COR-L47 (cell line): ENCODE measurements around the gene HNRNPAB.
"Not testable (repeated sequence)": the region's sequence is repeated elsewhere in the genome, so short reads cannot be mapped to it uniquely, and the experiment has no call there.

Source experiments
- DNase-seq: peaks from one replicate; lab custom pipeline; 2025; lab: John Stamatoyannopoulos, UW

Gene HNRNPAB

DNA sequence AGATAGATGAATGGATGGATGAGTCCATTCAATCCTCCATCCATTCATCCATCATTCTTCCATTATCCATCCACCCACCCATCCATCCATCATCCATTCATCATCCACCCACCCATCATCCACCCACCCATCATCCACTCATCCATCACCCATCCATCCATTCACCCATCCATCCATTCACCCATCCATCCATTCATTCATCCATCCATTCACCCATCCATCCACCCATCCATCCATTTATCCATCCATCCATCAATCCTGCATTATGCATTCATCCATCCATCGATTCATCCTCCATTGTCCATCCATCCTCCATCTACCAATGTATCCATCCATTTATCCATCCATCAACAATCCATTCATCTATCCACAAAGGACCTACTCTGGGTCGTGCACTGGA, 41.1 kb downstream of the HNRNPAB start:
- no peak for DNase-seq

DNA sequence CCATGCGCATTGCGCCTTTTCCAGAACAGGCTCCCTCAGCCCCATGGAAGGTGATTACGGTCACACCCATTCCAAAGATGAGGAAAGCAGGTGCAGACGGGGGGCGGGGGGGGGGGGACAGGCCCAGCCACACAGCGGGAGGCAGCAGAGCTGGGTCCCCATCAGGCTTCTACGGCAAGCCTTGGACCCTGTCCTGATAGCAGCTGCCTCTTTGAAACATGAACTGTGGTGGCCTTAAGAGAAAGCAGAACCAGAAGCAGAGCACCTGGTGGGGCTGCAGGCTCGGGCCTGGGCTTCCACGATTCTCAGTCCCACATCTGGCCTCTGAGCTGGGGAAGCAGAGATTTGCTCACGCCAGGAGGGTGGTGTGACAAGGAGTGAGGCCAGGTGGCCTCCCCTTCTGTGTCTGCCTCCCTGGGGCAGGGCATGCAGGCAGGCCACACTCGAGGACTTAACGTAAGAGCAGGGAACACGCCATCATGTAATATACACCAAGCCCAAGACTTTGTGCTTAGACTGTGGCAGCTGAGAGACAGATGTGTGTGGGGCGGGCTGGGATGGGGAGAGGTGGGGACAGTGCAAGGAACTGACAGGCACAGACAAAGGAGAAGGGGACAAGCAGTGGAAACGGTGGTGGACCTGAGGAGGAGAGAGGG, 42.4 kb downstream of the HNRNPAB start:
- DNase-seq = no peak

DNA sequence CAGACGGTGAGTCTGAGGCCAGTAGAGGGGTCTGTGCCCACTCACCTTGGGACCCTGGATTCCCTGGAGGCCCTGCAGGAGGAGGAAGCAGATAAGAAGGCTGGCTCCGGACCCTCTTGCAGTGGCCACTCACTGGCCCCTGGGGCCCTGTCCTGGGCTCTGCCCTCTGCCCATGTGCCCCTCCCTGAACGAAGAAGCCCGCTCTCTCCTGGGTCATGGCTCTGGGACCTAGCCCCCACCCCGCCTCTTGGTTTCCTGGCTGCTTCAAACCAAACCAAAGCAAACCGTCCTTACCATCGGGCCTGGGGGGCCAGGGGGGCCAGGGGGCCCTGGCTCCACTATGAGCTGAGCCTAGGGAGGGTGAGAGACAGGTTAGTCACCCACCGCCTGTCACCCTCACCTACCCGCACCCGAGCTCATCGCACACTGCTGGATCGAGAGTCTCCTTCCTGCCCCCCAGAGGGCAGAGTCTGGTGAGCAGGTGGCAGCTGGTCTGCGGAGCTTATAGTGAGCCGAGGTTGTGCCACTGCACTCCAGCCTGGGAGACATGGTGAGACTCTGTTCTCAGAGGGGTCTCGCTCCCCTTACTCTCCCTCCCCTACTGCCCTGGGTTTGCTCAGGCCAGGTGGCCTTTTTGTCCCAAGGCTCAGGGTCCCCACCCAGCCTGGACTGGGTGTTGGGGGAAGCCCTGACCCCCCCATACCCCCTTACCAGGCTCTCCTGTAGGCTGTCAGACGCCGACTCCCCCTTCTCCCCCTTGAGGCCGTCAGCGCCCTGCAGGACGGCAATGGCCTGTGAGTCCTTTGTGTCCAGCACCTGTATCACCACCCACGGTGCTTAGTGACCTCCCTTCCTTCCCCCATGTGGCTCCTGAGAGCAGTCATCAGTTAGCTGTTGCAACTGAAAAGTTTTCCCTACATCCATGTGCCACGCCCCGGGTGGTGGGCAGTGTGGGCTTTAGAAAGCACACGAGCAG, 43.4 kb downstream of the HNRNPAB start:
- DNase-seq = no peak

DNA sequence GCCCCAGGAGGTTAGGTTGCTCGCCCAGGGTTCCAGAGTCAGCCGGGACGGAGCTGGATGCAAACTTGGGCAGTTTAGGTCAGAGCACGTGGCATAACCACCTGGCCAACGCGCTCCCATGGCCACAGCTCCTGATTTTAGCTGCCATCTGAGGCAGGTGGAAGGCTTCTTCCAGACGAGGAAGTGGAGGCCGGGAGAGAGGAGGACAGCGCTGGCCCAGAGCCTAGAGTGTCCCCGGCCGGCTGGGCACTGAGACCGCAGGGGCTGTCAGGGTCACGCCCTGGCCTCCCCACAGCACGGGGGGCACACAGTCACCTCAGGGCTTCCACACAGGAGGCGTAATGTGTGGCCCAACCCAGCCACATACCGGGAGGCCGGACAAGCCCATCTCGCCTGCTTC, 44.4 kb downstream of the HNRNPAB start:
- no peak for DNase-seq

DNA sequence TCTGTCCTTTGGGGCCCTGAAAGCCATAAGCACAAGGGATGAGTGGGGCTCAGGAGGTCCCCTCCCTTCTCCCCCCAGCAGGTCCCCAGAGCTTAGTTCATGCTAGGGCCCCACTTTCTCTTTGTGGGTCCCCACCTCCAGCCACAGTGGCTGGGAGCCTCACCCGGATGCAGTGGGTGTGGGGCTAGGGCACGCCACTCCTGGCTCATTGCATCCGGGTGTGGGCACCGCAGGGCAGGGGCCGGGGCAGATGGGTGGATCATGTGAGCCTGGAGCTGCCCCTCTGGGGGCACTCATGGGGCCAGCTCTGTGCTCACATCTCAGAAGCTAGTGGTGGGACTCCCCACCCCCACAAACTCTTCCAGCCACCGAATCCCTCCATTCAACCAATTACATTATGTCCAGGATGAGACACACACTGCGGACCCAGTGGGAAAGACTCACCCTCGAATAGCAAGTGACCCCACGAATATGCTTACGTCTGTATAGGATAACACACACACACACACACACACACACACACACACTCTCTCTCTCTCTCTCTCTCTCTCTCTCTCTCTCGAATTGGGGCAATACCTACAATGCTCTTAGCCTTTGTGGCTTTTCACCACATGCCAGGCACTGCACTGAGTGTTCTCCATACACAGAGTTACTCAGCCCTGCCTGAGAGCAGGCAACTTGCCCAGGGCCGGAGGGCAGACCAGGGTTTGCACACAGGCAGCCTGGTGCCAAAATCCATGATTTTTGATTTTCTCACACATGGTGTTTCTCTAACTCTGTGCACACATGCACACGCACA, 45.1 kb downstream of the HNRNPAB start:
- DNase-seq = no peak

DNA sequence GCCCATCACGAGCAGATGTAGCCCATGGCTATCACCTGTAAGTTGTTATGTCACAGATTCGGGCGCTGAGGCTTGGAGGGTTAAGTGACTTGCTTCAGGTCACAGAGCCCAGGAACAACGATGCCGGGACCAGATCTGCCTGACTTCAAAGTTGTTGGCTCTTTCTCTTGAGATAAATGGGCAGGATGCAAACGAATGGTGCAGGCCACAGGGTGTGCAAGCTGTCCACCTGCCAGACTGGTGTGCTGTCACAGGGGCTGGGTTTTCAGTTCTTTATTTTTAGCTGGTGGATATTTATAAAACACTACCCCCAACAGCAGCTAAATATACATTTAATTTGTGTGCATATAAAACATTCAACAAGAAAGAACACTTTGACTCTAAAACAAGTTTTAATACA, 45.9 kb downstream of the HNRNPAB start:
- DNase-seq = no peak

DNA sequence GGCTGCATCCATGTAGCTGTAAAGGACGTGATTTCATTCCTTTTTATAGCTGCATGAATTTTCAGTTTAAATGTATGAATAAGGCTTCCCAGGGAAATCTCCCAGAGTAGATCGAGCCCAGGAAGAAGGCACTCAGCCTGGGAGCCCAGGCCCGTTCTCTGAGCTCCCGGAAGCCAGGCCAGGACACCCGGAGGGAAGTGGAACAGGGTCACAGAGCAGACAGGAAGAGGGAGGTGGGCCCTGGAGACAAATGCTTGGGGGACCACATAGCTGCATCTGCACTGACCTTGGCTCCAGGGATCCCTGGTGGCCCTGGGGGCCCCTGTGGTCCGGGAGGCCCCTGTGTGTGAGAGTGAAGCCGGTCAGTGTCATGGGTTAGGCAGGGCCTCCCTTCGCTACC, 47.9 kb downstream of the HNRNPAB start:
- DNase-seq = no peak

DNA sequence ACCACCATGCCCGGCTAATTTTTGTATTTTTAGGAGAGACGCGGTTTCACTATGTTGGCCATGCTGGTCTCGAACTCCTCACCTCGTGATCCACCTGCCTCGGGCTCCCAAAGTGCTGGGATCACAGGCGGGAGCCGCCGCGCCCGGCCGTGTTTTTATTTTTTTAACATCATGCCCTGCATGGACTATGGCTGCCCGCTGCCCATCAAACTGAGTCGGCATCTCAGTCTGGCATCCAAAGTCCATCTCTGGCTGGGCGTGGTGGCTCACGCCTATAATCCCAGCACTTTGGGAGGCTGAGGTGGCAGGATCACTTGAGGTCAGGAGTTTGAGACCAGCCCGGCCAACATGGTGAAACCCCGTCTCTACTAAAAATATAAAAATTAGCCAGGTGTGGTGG, 49.3 kb downstream of the HNRNPAB start:
- DNase-seq = not testable (repeated sequence)

DNA sequence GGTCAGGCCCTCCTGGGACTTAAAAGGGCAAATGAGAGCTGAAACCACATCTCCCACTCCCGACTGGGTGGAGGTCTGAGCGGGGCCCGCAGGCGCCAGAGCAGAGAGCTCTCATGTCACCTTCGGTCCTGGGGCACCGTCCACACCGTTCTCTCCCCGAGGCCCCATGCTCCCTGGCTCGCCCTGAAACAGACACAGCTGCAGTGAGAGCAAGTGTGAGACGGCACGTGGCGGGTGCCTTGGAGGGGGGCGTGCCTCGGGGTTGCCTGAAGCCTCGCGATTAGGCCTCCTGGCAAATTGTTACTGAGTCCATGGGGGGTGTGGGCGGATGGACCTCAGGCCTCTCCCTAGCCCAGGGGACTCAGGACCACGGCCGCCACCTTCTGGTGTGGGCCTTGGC, 52.4 kb downstream of the HNRNPAB start:
- DNase-seq = no peak

DNA sequence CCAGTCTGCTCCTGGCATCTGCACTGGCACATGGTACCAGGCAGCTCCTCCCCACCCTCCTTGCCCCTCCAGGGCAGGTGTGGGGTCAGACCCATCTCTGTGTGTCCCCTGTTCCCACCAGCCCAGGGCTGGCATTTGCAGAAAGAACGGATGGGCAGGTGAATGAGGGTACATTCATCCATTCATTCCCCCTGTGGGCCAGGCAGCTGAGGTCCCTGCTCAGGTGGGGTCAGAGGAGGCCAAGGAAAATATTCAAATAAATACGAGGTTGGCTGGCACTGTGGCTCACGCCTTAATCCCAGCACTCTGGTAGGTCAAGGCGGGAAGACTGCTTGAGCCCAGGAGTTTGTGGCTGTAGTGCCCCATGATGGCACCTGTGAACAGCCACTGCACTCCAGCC, 53.3 kb downstream of the HNRNPAB start:
- no peak for DNase-seq

DNA sequence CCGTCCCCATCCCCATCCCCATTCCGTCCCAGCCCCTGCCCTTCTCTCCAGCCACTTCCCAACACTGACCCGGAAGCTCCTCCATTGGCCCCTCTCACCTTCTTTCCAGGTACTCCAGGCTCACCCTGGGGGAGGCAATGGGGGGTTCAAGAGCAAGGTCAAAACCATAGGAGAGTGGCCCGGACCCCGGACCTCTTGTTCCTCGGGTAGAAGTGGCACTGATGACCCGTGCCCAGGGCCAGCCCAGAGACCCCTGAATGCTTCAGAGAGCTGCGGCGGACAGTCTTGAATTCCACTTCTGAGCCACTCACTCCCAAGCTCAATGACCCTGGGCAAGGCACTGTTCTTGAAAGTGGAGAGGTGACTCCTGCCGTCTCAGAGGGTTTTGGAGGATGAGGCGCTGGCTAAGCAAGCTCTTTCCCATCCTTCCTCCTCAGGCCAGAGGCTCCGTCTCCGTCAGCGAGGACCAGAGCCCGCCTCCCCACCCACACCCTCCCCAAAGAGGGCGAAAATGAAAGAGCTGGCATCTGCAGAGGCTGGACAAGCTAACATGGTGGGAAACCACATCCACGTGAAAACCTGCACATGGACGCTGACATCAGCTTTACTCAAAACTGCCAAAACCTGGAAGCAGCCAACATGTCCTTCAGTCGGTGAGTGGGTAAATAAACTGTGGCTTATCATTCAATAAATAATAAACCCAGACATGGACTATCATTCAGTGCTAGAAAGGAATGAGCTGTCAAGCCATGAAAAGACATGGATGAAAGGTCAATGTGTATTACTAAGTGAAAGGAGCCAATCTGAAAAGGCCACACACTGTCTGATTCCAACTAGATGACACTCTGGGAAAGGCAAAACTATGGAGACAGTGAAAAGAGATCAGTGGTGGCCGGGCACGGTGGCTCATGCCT, 55.5 kb downstream of the HNRNPAB start:
- DNase-seq = no peak
